T-helper 2 cell (primary cell): ENCODE data around the gene JUND.

Experiments used
- DNase-seq, 5 experiments: peaks; one replicate each; pipeline versions ENCODE4 v3.0.0 to v3.0.0-alpha.2; 2012 to 2022

JUND gene

DNA sequence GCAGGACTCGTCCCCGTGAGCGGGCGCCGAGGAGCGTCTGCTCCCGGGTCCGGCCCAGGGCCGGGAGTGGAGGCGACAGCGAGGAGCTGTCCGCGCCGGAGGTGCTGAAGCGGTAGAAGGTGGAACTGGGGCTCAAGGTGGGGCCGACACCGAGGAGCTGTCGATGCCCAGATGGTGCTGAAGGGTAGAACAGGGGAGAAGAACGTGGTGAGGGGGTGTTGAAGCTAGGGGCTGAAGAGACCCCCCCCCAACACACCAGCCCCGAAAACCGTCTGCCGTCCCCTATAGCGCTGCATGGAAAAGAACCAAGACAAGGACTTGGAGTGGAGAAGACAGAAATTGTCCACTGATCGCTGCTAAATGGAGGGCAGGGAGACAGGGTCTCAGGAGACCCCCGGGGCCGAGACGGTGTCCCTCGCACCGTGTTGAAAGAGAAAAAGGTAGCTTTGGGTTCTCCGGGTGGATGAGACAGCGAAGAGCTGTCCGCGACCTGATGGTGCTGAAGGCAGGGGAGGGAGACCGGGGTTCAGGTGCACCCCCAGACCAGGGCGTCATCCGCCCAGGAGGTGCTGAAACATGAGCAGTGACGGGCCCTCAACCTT is 48.1 kb downstream of the JUND start:
- DNase-seq: peak in 4 of 5 experiments; percentile 23 to 49 (median 29)

DNA sequence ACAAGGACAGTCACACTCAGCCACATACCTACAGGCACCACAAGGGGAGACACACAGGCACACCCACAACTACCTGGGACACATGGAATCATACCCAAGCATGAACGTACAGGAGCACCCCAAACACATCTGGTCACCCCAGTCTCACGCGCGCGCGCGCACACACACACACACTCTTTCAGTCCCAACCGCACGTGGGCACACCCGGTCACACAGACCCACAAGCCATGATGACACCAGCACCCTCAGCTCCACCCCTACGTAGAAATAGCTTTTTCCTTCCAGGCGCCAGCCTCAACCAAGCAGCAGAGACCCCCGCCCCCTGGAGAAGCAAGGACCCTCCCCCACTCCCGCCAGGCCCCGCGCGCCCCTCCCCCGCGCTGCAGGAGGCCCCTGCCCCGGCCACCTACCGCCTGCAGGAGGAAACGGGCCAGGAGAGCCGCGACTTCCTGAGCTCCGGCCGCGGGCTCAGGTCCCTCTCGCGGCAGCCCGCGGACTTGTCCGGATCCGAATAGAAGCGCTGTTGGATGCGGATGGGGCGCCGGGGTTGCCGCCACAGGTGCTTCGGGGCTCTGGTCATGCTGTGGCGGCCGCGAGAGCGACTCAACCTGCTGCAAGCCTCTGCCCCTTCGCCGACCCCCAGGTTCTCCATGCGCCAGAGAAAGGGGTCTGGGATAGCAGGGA is 48.7 kb downstream of the JUND start:
- no peak for DNase-seq

DNA sequence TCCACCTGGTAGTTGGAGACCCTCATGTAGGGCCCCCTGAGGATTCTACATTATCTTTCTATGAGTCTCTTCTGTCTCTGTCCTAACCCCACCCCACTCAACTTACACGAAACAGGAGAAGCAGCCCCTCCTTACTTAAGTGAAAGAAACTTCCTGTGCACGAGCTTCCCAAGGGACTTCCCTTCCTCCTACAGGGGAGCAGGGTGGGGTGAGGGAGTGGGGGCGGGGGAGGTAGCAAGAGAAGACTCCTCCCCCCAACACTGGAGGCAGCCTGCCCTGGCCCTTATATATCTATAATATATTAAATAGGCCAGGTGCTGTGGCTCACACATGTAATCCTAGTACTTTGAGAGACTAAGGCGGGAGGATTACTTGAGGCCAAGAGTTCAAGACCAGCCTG is 49.6 kb downstream of the JUND start:
- DNase-seq: no peak

GRCh38 chr19:18230941-18231734 is 50.3 kb downstream of the JUND start:
- no peak for DNase-seq

- no peak for DNase-seq
Observed at GRCh38 chr19:18229915-18230314, 51.5 kb downstream of the JUND start.
